Activated CD4-positive, alpha-beta T cell treated with anti-CD3 and anti-CD28 coated beads for 48 hours (primary cell): ENCODE results near the gene ZNF672.
A peak's percentile ranks its signal among the peaks of the same experiment; 100 is the strongest.
"Not testable (repeated sequence)": the region's sequence is repeated elsewhere in the genome, so short reads cannot be mapped to it uniquely, and the experiment has no call there.

Experiments used
- DNase-seq: peaks from one replicate; pipeline ENCODE4 v3.0.0-alpha.2; 2020

The ZNF672 gene

GRCh38 chr1:248813546-248813945 lies 24.5 kb upstream of the ZNF672 start:
- no peak for DNase-seq

GRCh38 chr1:248814351-248814750 lies 23.7 kb upstream of the ZNF672 start:
- no peak for DNase-seq

- DNase-seq = no peak
Observed at GRCh38 chr1:248815407-248816034, 22.5 kb upstream of the ZNF672 start.

GRCh38 chr1:248816042-248816851 lies 21.8 kb upstream of the ZNF672 start:
- DNase-seq = no peak

GRCh38 chr1:248817065-248817464 lies 21.0 kb upstream of the ZNF672 start:
- DNase-seq = no peak

- DNase-seq = no peak
Observed at GRCh38 chr1:248818505-248819374, 19.3 kb upstream of the ZNF672 start.

- no peak for DNase-seq
Observed at GRCh38 chr1:248820041-248820585, 17.9 kb upstream of the ZNF672 start.

- DNase-seq = no peak
Observed at GRCh38 chr1:248821101-248821500, 16.9 kb upstream of the ZNF672 start.

GRCh38 chr1:248821641-248822040 lies 16.4 kb upstream of the ZNF672 start:
- DNase-seq = no peak

GRCh38 chr1:248822148-248823032 lies 15.6 kb upstream of the ZNF672 start:
- no peak for DNase-seq

GRCh38 chr1:248823517-248824001 lies 14.5 kb upstream of the ZNF672 start:
- DNase-seq = no peak

- DNase-seq = no peak
Observed at GRCh38 chr1:248824301-248824700, 13.7 kb upstream of the ZNF672 start.

GRCh38 chr1:248824701-248825100 lies 13.3 kb upstream of the ZNF672 start:
- DNase-seq = no peak

GRCh38 chr1:248825136-248825535 lies 12.9 kb upstream of the ZNF672 start:
- no peak for DNase-seq

- DNase-seq = no peak
Observed at GRCh38 chr1:248825573-248825908, 12.5 kb upstream of the ZNF672 start.

GRCh38 chr1:248825909-248826760 lies 11.9 kb upstream of the ZNF672 start, which contains the start of gene SH3BP5L:
Gene SH3BP5L (minus strand): TSS chr1:248825915. CDS start chr1:248824935, 980 bp downstream.
- peak; percentile 92 for DNase-seq

GRCh38 chr1:248828845-248829244 lies 9.2 kb upstream of the ZNF672 start:
- DNase-seq = no peak

GRCh38 chr1:248830718-248831017 lies 7.4 kb upstream of the ZNF672 start:
- not testable (repeated sequence) for DNase-seq

GRCh38 chr1:248831842-248832241 lies 6.2 kb upstream of the ZNF672 start:
- no peak for DNase-seq

- peak; percentile 29 for DNase-seq
Observed at GRCh38 chr1:248834343-248834940, 3.6 kb upstream of the ZNF672 start.
